ENCODE measurements around the gene CLUH. TPM values are rescaled to one million over a fixed set of nuclear protein-coding genes. Genes with fewer than 3 reads are reported as not detected.
A peak's percentile ranks its signal among the peaks of the same experiment; 100 is the strongest.

Gene CLUH
- total RNA-seq, 4 donors from 2014 or later, result 45.4 to 118 (median 56.1) TPM

DNA sequence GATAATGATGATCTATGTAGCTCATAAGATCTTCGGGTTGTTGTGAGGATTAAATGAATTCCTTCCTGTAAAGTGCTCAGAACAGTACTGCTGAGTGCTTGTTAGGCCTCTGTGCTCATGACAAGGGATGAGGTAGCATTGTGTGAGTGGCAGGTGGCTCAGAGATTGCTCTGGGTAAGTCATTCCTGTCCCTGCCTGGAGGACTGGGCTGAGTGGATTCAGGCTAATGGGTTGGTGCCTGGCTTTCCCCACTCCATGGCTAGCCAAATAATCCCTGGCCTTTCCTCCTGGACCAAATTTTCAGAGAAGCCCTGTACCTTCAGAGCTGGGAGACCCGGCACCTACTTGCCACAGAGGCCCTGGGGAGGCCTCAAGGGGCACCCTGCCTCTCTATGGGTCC lies 39.2 kb upstream of the CLUH start:
- 58 to 85% methylated on average over 2 of the region's 2 CpGs for WGBS, 2 donors
- TF ChIP-seq EP300 (IDR thresholded peaks at IDR 0.05) (no peak), POLR2A (IDR thresholded peaks at IDR 0.05) (no peak)
- TF ChIP-seq, protein P1, sequence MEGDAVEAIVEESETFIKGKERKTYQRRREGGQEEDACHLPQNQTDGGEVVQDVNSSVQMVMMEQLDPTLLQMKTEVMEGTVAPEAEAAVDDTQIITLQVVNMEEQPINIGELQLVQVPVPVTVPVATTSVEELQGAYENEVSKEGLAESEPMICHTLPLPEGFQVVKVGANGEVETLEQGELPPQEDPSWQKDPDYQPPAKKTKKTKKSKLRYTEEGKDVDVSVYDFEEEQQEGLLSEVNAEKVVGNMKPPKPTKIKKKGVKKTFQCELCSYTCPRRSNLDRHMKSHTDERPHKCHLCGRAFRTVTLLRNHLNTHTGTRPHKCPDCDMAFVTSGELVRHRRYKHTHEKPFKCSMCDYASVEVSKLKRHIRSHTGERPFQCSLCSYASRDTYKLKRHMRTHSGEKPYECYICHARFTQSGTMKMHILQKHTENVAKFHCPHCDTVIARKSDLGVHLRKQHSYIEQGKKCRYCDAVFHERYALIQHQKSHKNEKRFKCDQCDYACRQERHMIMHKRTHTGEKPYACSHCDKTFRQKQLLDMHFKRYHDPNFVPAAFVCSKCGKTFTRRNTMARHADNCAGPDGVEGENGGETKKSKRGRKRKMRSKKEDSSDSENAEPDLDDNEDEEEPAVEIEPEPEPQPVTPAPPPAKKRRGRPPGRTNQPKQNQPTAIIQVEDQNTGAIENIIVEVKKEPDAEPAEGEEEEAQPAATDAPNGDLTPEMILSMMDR (IDR thresholded peaks at IDR 0.05), result no peak
- peaks cover 0 to 18% (median 6%) of the 10 kb centered on the region in 4 donors for H3K4me1 ChIP-seq
- no peaks in the 10 kb centered on the region for H3K9me3 ChIP-seq
- no peak for DNase-seq (ENCODE audit: low spot score in 2 of 2)
- H3K4me3 ChIP-seq, result no peak overlapping the region
- H3K27me3 ChIP-seq, result peaks cover 2 to 58% of the 10 kb centered on the region in 2 donors
- H3K27ac ChIP-seq, result no peak overlapping the region
- H3K36me3 ChIP-seq, result no peaks in the 10 kb centered on the region

DNA sequence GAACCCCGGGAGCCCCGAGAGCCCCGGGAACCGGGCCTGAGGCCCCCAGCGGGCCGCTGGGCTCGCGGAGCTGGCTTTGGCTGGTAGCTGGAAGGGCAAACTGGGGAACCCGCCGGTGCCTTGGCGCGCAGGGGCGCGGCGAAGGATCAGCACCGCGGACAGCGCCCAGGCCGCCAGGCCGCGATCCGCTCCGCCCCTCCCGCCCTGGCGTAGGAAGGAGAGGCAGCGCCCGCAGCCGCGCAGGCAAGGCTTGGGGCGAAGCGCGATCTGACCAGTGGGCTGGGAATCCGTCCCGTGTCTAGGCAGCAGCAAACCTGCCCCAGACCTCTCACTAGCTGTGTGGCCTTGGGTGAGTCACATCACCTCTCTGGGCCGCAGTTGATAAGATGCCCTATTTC lies 38.2 kb upstream of the CLUH start:
- 5% methylated on average over 8 to 23 of the region's 35 CpGs for WGBS, 2 donors
- Histone ChIP-seq H3K4me1 (peaks cover 0 to 12% (median 5%) of the 10 kb centered on the region in 4 donors), H3K4me3 (peak overlapping the region in 1 of 4 donors; percentile 24), H3K9me3 (no peaks in the 10 kb centered on the region), H3K27me3 (peaks cover 0 to 52% of the 10 kb centered on the region in 2 donors), H3K36me3 (no peaks in the 10 kb centered on the region), H3K27ac (no peak overlapping the region)
- DNase-seq (ENCODE audit: low spot score in 2 of 2), result peak; percentile 13 to 27
- TF ChIP-seq, protein P1 (IDR thresholded peaks at IDR 0.05), result no peak
- TF ChIP-seq EP300 (IDR thresholded peaks at IDR 0.05) (no peak), POLR2A (IDR thresholded peaks at IDR 0.05) (no peak)

DNA sequence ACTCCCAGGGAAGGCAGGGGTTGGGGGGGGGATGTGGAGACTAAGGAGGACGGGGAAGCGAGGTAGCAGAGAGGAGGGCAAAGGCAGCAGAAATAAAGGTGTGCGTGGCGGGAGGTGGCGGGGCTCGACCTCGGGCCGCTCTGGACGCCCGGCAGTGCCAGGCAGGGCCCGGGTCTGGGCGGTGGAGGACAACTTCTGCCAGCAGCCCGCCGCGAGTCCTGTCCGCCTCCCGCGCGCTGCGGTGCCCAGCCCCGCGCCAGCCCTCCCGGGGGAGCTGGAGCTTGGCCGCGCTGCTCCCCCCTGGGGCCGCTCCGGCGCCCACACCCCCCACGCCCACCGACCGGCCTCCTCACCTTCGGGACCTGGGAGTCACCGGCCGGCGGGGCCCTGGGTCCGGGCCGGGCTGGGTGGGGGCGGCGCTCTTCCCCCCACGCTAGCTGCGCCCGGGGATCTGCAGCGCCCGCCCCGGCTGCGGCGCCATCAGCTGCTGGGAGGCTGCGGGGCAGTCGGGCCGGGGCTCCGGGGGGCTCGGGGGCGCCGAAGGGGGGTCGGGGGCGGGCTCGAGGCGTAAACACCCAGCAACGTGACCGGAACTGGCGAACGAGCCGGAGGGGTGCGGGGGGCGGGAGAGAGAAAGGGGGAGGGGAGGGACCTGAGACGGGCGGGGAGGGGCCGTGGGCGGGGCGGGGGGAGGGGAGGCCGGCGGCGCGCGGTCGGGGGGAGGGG lies 37.7 kb upstream of the CLUH start, which contains the start of gene CCDC92B:
CCDC92B (minus strand) TSS at position 595 of the 726 bp plus-strand sequence. CDS start 14,507 bp downstream, outside the sequence.
- peak within 1 kb of the TSS in 1 of 4 donors; percentile 24 for H3K4me3 ChIP-seq
- no peaks in the 10 kb centered on the region for H3K9me3 ChIP-seq
- no peak within 1 kb of the TSS for H3K27ac ChIP-seq
- DNase-seq (ENCODE audit: low spot score in 2 of 2), result no peak
- H3K4me1 ChIP-seq, result peaks cover 0 to 12% (median 5%) of the 10 kb centered on the region in 4 donors
- H3K27me3 ChIP-seq, result peaks cover 0 to 47% of the 10 kb centered on the region in 2 donors
- 8 to 12% methylated on average over 13 to 15 of the region's 76 CpGs for WGBS, 2 donors
- H3K36me3 ChIP-seq, result no peaks in the 10 kb centered on the region
- TF ChIP-seq EP300 (IDR thresholded peaks at IDR 0.05) (no peak), POLR2A (IDR thresholded peaks at IDR 0.05) (no peak)
- TF ChIP-seq, protein P1 (IDR thresholded peaks at IDR 0.05), result no peak

DNA sequence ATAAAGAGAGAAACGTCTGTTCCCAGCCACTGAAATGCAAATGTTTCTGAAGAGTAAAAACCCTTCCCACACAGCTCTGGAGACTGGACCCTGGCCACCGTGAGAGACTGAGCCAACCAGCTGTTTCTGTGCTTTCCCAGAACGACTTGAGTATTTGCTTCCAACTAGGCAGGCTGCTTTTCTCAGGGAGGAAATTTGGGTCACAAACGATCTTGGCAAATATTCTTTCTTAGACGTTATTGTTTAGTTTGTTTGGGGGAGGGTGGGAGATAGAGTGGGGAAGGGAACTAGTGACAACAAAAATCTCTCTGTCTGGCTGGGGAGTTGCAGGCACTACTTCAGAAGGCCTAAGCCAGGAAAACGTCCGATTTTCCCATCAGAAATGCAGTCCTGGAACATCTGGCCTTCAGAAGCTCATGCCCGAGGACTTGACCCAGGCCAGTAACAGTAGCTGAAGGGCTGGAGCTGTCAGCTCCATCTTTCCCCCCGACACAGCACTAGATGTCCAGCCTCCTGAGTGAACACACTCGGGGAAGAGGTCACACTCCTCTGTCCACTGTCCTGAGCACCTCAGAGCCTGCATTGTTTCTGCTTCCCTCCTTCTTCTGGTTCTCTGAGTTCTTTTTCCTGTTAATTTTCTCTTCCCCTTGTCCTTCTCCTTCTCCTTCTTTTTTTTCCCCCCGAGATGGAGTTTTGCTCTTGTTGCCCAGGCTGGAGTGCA lies 33.9 kb upstream of the CLUH start:
- no peak for DNase-seq (ENCODE audit: low spot score in 2 of 2)
- WGBS, 2 donors, result 11 to 13% methylated on average over 11 of the region's 11 CpGs
- no peaks in the 10 kb centered on the region for H3K36me3 ChIP-seq
- peaks cover 0 to 12% (median 5%) of the 10 kb centered on the region in 4 donors for H3K4me1 ChIP-seq
- H3K9me3 ChIP-seq, result no peaks in the 10 kb centered on the region
- TF ChIP-seq, protein P1 (IDR thresholded peaks at IDR 0.05), result no peak
- TF ChIP-seq POLR2A (IDR thresholded peaks at IDR 0.05) (no peak), EP300 (IDR thresholded peaks at IDR 0.05) (no peak)
- no peak overlapping the region for H3K4me3 ChIP-seq
- peaks cover 0 to 20% of the 10 kb centered on the region in 2 donors for H3K27me3 ChIP-seq
- no peak overlapping the region for H3K27ac ChIP-seq

DNA sequence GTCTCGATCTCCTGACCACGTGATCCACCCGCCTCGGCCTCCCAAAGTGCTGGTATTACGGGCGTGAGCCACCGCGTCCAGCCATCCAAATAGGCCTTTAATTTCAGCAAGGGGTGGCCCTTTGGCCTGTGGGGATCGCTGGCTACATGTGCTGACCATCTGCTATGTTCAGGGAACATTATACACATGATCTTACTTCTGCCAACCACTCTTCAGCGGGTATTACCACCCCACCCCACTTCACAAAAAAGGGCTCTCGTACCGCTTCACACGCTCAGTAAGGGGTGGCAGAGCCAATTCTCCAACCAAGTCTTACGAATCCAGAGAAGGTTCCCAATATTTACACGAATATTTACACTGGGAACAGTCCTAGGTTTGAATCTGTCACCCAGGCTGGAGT lies 26.1 kb upstream of the CLUH start:
- no peak overlapping the region for H3K27ac ChIP-seq
- no peak for DNase-seq (ENCODE audit: low spot score in 2 of 2)
- no peak overlapping the region for H3K4me3 ChIP-seq
- WGBS, 2 donors, result 89 to 91% methylated on average over 15 of the region's 15 CpGs
- TF ChIP-seq POLR2A (IDR thresholded peaks at IDR 0.05), result no peak
- TF ChIP-seq, protein P1 (IDR thresholded peaks at IDR 0.05), result no peak
- TF ChIP-seq EP300 (IDR thresholded peaks at IDR 0.05), result no peak
- H3K9me3 ChIP-seq, result no peaks in the 10 kb centered on the region
- H3K27me3 ChIP-seq, result no peaks in the 10 kb centered on the region
- H3K36me3 ChIP-seq, result no peaks in the 10 kb centered on the region
- no peaks in the 10 kb centered on the region for H3K4me1 ChIP-seq
